Epithelial cell of proximal tubule (primary cell): ENCODE results near the gene MMUT. TPM values are rescaled to one million over a fixed set of nuclear protein-coding genes. Genes with fewer than 3 reads are reported as not detected.
"Not testable (repeated sequence)": the region's sequence is repeated elsewhere in the genome, so short reads cannot be mapped to it uniquely, and the experiment has no call there.

Experiments
- DNase-seq: peaks from one replicate; pipeline ENCODE4 v3.0.0-alpha.2; 2011; ENCODE audit warnings: low read depth
- H3K4me3 ChIP-seq: 2 replicates; pipeline ENCODE4 v1.5.1; 2011; ENCODE audit warnings: low read depth, mild to moderate bottlenecking, low read length
- CTCF ChIP-seq: conservative IDR thresholded peaks from 2 replicates; pipeline ENCODE4 v1.5.1; 2012; ENCODE audit warnings: low read depth, mild to moderate bottlenecking, low read length
- total RNA-seq: library from RNA; depleted of rRNA; stranded (reverse); fragments of >200 nt; gene quantifications from 2 replicates; pipeline ENCODE4 v1.2.3, GENCODE V29; 2015

The MMUT gene
- total RNA-seq, 1 donor from 2014 or later = 5.3 TPM

DNA sequence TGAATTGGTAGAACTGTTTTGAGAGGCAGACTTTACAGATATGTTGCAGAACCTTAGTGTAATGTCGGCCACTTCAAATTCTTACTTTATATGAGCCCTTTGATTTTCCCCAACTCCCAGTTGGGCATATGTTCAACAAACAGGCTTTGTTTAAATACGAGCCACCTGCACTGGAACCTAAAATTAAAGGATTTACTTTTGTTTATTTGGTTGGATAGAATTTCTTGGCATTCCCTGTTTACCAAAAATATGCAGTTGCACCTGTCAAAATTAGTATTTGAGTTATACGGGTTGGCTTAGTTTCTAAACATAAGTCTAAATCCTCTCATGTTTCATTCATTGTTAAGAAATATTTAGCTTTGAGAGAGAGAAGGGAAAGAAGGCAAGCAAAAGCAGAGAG lies 34.3 kb upstream of the MMUT start:
- TF ChIP-seq CTCF = no peak
- DNase-seq = no peak
- H3K4me3 ChIP-seq = no peak overlapping the region

DNA sequence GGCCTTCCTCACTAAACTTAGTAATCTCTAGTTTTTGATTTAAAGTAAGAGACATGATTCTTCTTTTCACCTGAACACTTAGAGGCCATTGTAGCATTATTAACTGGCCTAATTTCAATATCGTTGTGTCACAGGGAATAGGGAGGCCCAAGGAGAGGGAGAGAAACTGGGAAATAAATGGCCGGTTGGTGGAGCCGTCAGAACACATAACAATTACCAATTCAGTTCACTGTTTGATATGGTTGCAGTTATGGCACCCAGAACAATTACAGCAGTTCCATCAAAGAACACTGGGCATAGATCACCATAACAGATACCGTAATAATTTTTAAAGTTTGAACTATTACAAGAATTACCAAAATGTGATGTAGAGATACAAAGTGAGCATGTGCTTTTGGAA lies 27.6 kb upstream of the MMUT start:
- no peak for TF ChIP-seq CTCF
- no peak overlapping the region for H3K4me3 ChIP-seq
- DNase-seq = no peak

GRCh38 chr6:49483380-49483779 lies 20.3 kb upstream of the MMUT start:
- not testable (repeated sequence) for DNase-seq, H3K4me3 ChIP-seq

DNA sequence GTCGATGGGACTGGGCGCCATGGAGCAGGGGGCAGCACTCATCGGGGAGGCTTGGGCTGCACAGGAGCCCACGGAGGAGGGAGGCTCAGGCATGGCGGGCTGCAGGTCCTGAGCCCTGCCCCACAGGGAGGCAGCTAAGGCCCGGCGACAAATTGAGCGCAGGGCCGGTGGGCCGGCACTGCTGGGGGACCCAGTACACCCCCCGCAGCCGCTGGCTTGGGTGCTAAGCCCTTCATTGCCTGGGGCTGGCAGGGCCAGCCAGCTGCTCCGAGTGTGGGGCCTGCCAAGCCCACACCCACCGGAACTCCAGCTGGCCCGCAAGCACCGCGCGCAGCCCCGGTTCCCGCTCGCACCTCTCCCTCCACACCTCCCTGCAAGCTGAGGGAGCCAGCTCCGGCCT lies 18.8 kb upstream of the MMUT start:
- DNase-seq, H3K4me3 ChIP-seq: not testable (repeated sequence)

- TF ChIP-seq CTCF = no peak
- H3K4me3 ChIP-seq = no peak overlapping the region
- no peak for DNase-seq
These were observed 16.4 kb upstream of the MMUT start for GRCh38 chr6:49479308-49479970.

GRCh38 chr6:49476564-49476963 lies 13.5 kb upstream of the MMUT start:
- H3K4me3 ChIP-seq, DNase-seq: not testable (repeated sequence)

GRCh38 chr6:49468042-49468441 lies 5.0 kb upstream of the MMUT start:
- DNase-seq = no peak
- TF ChIP-seq CTCF = no peak
- H3K4me3 ChIP-seq = no peak overlapping the region

- TF ChIP-seq CTCF = no peak
- DNase-seq = no peak
- no peak overlapping the region for H3K4me3 ChIP-seq
These were observed 1.6 kb upstream of the MMUT start for GRCh38 chr6:49464691-49465090.

- TF ChIP-seq CTCF = no peak
- H3K4me3 ChIP-seq = peak overlapping the region; percentile 92
- no peak for DNase-seq
These were observed 537 bp upstream of the MMUT start for GRCh38 chr6:49463612-49463967.
